ENCODE results near the gene SPTLC1. TPM values are rescaled to one million over a fixed set of nuclear protein-coding genes. Genes with fewer than 3 reads are reported as not detected.
"Not testable (repeated sequence)": the region's sequence is repeated elsewhere in the genome, so short reads cannot be mapped to it uniquely, and the experiment has no call there.

The SPTLC1 gene
- total and polyA plus RNA-seq, 3 donors from 2014 or later = 71.6 to 104 (median 77.1) TPM

GRCh38 chr9:92029553-92029952, 85.7 kb downstream of the SPTLC1 start:
- no peaks in the 10 kb centered on the region for H3K9me3 ChIP-seq
- H3K36me3 ChIP-seq (ENCODE audit: low read depth, missing control alignments) = no peaks in the 10 kb centered on the region
- TF ChIP-seq POLR2A (IDR thresholded peaks at IDR 0.05) (no peak), CTCF (IDR thresholded peaks at IDR 0.05) (peak in 1 of 3 experiments; percentile 21)
- no peak overlapping the region for H3K4me3 ChIP-seq
- intact Hi-C loops (cut with DNase I; ENCODE audit: low total_unique reads) = no loop called here
- no peak overlapping the region for H3K27ac ChIP-seq
- no peaks in the 10 kb centered on the region for H3K27me3 ChIP-seq
- DNase-seq = no peak
- no peaks in the 10 kb centered on the region for H3K4me1 ChIP-seq
- WGBS, 2 donors = 91 to 93% methylated on average over 4 of the region's 4 CpGs

GRCh38 chr9:92026206-92027002, 88.8 kb downstream of the SPTLC1 start:
- Histone ChIP-seq H3K4me3 (peak overlapping the region in 1 of 2 donors; percentile 26), H3K4me1 (no peaks in the 10 kb centered on the region), H3K9me3 (no peaks in the 10 kb centered on the region), H3K36me3 (ENCODE audit: low read depth, missing control alignments) (no peaks in the 10 kb centered on the region), H3K27ac (no peak overlapping the region), H3K27me3 (no peaks in the 10 kb centered on the region)
- WGBS, 2 donors = 66 to 69% methylated on average over 17 to 31 of the region's 31 CpGs
- no peak for DNase-seq
- intact Hi-C loops (cut with DNase I; ENCODE audit: low total_unique reads) = no loop called here
- TF ChIP-seq CTCF (IDR thresholded peaks at IDR 0.05) (no peak), POLR2A (IDR thresholded peaks at IDR 0.05) (no peak)

- H3K27ac ChIP-seq; H3K27me3 ChIP-seq; H3K4me1 ChIP-seq; H3K9me3 ChIP-seq; H3K36me3 ChIP-seq (ENCODE audit: low read depth, missing control alignments); DNase-seq; intact Hi-C loops (cut with DNase I; ENCODE audit: low total_unique reads); H3K4me3 ChIP-seq: not testable (repeated sequence)
- WGBS, 2 donors = 72 to 75% methylated on average over 7 of the region's 7 CpGs
Measured at GRCh38 chr9:92021785-92022541, 93.2 kb downstream of the SPTLC1 start.

- no peaks in the 10 kb centered on the region for H3K27me3 ChIP-seq
- intact Hi-C loops (cut with DNase I; ENCODE audit: low total_unique reads) = no loop called here
- no peak for DNase-seq
- TF ChIP-seq POLR2A (IDR thresholded peaks at IDR 0.05) = no peak
- TF ChIP-seq CTCF (IDR thresholded peaks at IDR 0.05) = no peak
- H3K9me3 ChIP-seq = no peaks in the 10 kb centered on the region
- WGBS, 2 donors = 59 to 71% methylated on average over 4 to 5 of the region's 5 CpGs
- H3K27ac ChIP-seq = no peak overlapping the region
- H3K4me1 ChIP-seq = no peaks in the 10 kb centered on the region
- no peak overlapping the region for H3K4me3 ChIP-seq
- no peaks in the 10 kb centered on the region for H3K36me3 ChIP-seq (ENCODE audit: low read depth, missing control alignments)
Measured at GRCh38 chr9:92019658-92020057, 95.6 kb downstream of the SPTLC1 start.

GRCh38 chr9:92010705-92011536, 104.3 kb downstream of the SPTLC1 start:
- Histone ChIP-seq H3K4me1 (no peaks in the 10 kb centered on the region), H3K27me3 (no peaks in the 10 kb centered on the region), H3K4me3 (no peak overlapping the region), H3K36me3 (ENCODE audit: low read depth, missing control alignments) (no peaks in the 10 kb centered on the region), H3K27ac (no peak overlapping the region), H3K9me3 (no peaks in the 10 kb centered on the region)
- intact Hi-C loops (cut with DNase I; ENCODE audit: low total_unique reads) = no loop called here
- TF ChIP-seq CTCF (IDR thresholded peaks at IDR 0.05) = no peak
- no peak for TF ChIP-seq POLR2A (IDR thresholded peaks at IDR 0.05)
- no peak for DNase-seq
- 63 to 84% methylated on average over 2 of the region's 2 CpGs for WGBS, 2 donors

- H3K27me3 ChIP-seq; H3K27ac ChIP-seq; H3K4me1 ChIP-seq; H3K36me3 ChIP-seq (ENCODE audit: low read depth, missing control alignments); intact Hi-C loops (cut with DNase I; ENCODE audit: low total_unique reads); H3K9me3 ChIP-seq; H3K4me3 ChIP-seq; DNase-seq: not testable (repeated sequence)
- 74 to 82% methylated on average over 8 of the region's 8 CpGs for WGBS, 2 donors
Measured at GRCh38 chr9:92010253-92010652, 105.0 kb downstream of the SPTLC1 start.

Measured in testis (tissue), 3 donors.